Stimulated activated memory B cell treated with anti-CD40 and anti-IgM and Interleukin-4, amounts not matched to agents 10 μg/mL and 1 μg/mL and 100 μg/mL, for 72 hours (primary cell): ENCODE results near the gene CHRNE.

ENCODE experiments used
- ATAC-seq: fragments of 150-1000 bp; cut with Tn5 transposase; 2 replicates; pipeline ENCODE4 v1.10.0; 2021
- H3K27ac Mint-ChIP-seq: one replicate; pipeline ENCODE4 v1.8.0; 2022; ENCODE audit warnings: mild to moderate bottlenecking, mixed read lengths
- H3K27me3 Mint-ChIP-seq: one replicate; pipeline ENCODE4 v1.8.0; 2022; ENCODE audit warnings: mixed read lengths
- H3K36me3 Mint-ChIP-seq: one replicate; pipeline ENCODE4 v1.8.0; 2022; ENCODE audit warnings: mixed read lengths
- H3K4me1 Mint-ChIP-seq: one replicate; pipeline ENCODE4 v1.8.0; 2022; ENCODE audit warnings: mixed read lengths
- H3K4me3 Mint-ChIP-seq: one replicate; pipeline ENCODE4 v1.8.0; 2022; ENCODE audit warnings: mild to moderate bottlenecking, moderate library complexity, mixed read lengths
- H3K9me3 Mint-ChIP-seq: one replicate; pipeline ENCODE4 v1.8.0; 2022; ENCODE audit warnings: mixed read lengths

Gene CHRNE

GRCh38 chr17:4944554-4945175, 41.8 kb upstream of the CHRNE start:
- H3K4me3 Mint-ChIP-seq: peak overlapping the region; percentile 95
- peak overlapping the region; percentile 92 for H3K27ac Mint-ChIP-seq
- no peak for ATAC-seq
- no peaks in the 10 kb centered on the region for H3K9me3 Mint-ChIP-seq
- H3K36me3 Mint-ChIP-seq: peaks cover 66% of the 10 kb centered on the region
- H3K4me1 Mint-ChIP-seq: peaks cover 68% of the 10 kb centered on the region
- H3K27me3 Mint-ChIP-seq: no peaks in the 10 kb centered on the region

- ATAC-seq: no peak
- Mint-ChIP-seq H3K9me3 (no peaks in the 10 kb centered on the region), H3K36me3 (peaks cover 66% of the 10 kb centered on the region), H3K27ac (peak overlapping the region; percentile 92), H3K4me1 (peaks cover 69% of the 10 kb centered on the region), H3K27me3 (no peaks in the 10 kb centered on the region), H3K4me3 (peak overlapping the region; percentile 95)
These were observed 41.3 kb upstream of the CHRNE start for GRCh38 chr17:4944163-4944553.

- Mint-ChIP-seq H3K27me3 (no peaks in the 10 kb centered on the region), H3K4me3 (peak overlapping the region; percentile 18), H3K27ac (peak overlapping the region; percentile 92), H3K4me1 (peaks cover 75% of the 10 kb centered on the region), H3K9me3 (no peaks in the 10 kb centered on the region), H3K36me3 (peaks cover 71% of the 10 kb centered on the region)
- ATAC-seq: no peak
These were observed 40.0 kb upstream of the CHRNE start for GRCh38 chr17:4942760-4943508.

- Mint-ChIP-seq H3K9me3 (no peaks in the 10 kb centered on the region), H3K27ac (peak overlapping the region; percentile 92), H3K4me1 (peaks cover 67% of the 10 kb centered on the region), H3K36me3 (peaks cover 64% of the 10 kb centered on the region), H3K4me3 (peak overlapping the region; percentile 91), H3K27me3 (no peaks in the 10 kb centered on the region)
- no peak for ATAC-seq
These were observed 38.4 kb upstream of the CHRNE start for GRCh38 chr17:4941319-4941610.

- no peak for ATAC-seq
- Mint-ChIP-seq H3K27me3 (no peaks in the 10 kb centered on the region), H3K4me1 (peaks cover 63% of the 10 kb centered on the region), H3K9me3 (no peaks in the 10 kb centered on the region), H3K27ac (peak overlapping the region; percentile 92), H3K36me3 (peaks cover 65% of the 10 kb centered on the region), H3K4me3 (peak overlapping the region; percentile 91)
These were observed 37.8 kb upstream of the CHRNE start for GRCh38 chr17:4940555-4941318.

- Mint-ChIP-seq H3K9me3 (no peaks in the 10 kb centered on the region), H3K4me1 (peaks cover 55% of the 10 kb centered on the region), H3K27me3 (no peaks in the 10 kb centered on the region)
These were observed 37.1 kb upstream of the CHRNE start, which contains the start of the genes RNF167 and SLC25A11 for GRCh38 chr17:4939796-4940554. RNF167 (plus strand) TSS chr17:4940268; CDS start chr17:4940910, 642 bp downstream. SLC25A11 (minus strand) TSS chr17:4940046; CDS start chr17:4939910, 136 bp downstream.

GRCh38 chr17:4939546-4939795, 36.6 kb upstream of the CHRNE start:
- peak; percentile 3 for ATAC-seq
- Mint-ChIP-seq H3K4me1 (peaks cover 53% of the 10 kb centered on the region), H3K9me3 (no peaks in the 10 kb centered on the region), H3K36me3 (peaks cover 54% of the 10 kb centered on the region), H3K27ac (peak overlapping the region; percentile 92), H3K4me3 (peak overlapping the region; percentile 91), H3K27me3 (peaks cover under 1% of the 10 kb centered on the region)

More at GRCh38 chr17:4939796-4940554, 37.1 kb upstream of the CHRNE start, which contains the start of the genes RNF167 and SLC25A11:
- peak within 1 kb of the TSS; percentile 92 for H3K27ac Mint-ChIP-seq
- peak; percentile 93 for ATAC-seq
- peaks cover 59% of the 10 kb centered on the region for H3K36me3 Mint-ChIP-seq
- H3K4me3 Mint-ChIP-seq: peak within 1 kb of the TSS; percentile 91

GRCh38 chr17:4938688-4939545, 36.0 kb upstream of the CHRNE start:
- peaks cover 49% of the 10 kb centered on the region for H3K36me3 Mint-ChIP-seq
- no peak for ATAC-seq
- H3K4me1 Mint-ChIP-seq: peaks cover 53% of the 10 kb centered on the region
- H3K4me3 Mint-ChIP-seq: peak overlapping the region; percentile 91
- peak overlapping the region; percentile 92 for H3K27ac Mint-ChIP-seq
- peaks cover 7% of the 10 kb centered on the region for H3K27me3 Mint-ChIP-seq
- H3K9me3 Mint-ChIP-seq: no peaks in the 10 kb centered on the region

GRCh38 chr17:4938069-4938491, 35.2 kb upstream of the CHRNE start:
- peak overlapping the region; percentile 92 for H3K27ac Mint-ChIP-seq
- ATAC-seq: no peak
- H3K4me3 Mint-ChIP-seq: peak overlapping the region; percentile 91
- peaks cover 11% of the 10 kb centered on the region for H3K27me3 Mint-ChIP-seq
- H3K9me3 Mint-ChIP-seq: no peaks in the 10 kb centered on the region
- peaks cover 53% of the 10 kb centered on the region for H3K4me1 Mint-ChIP-seq
- H3K36me3 Mint-ChIP-seq: peaks cover 43% of the 10 kb centered on the region

GRCh38 chr17:4937553-4937952, 34.7 kb upstream of the CHRNE start:
- peaks cover 38% of the 10 kb centered on the region for H3K36me3 Mint-ChIP-seq

GRCh38 chr17:4936436-4936835, 33.5 kb upstream of the CHRNE start:
- Mint-ChIP-seq H3K4me1 (peaks cover 50% of the 10 kb centered on the region), H3K36me3 (peaks cover 37% of the 10 kb centered on the region), H3K27me3 (peaks cover 11% of the 10 kb centered on the region), H3K27ac (no peak overlapping the region), H3K9me3 (no peaks in the 10 kb centered on the region), H3K4me3 (no peak overlapping the region)
- ATAC-seq: no peak

More at GRCh38 chr17:4937553-4937952, 34.7 kb upstream of the CHRNE start:
- no peak overlapping the region for H3K4me3 Mint-ChIP-seq
- H3K4me1 Mint-ChIP-seq: peaks cover 53% of the 10 kb centered on the region
- peaks cover 11% of the 10 kb centered on the region for H3K27me3 Mint-ChIP-seq
- ATAC-seq: no peak
- no peaks in the 10 kb centered on the region for H3K9me3 Mint-ChIP-seq
- H3K27ac Mint-ChIP-seq: no peak overlapping the region

GRCh38 chr17:4935650-4936049, 32.8 kb upstream of the CHRNE start:
- Mint-ChIP-seq H3K9me3 (no peaks in the 10 kb centered on the region), H3K36me3 (peaks cover 37% of the 10 kb centered on the region), H3K27ac (no peak overlapping the region), H3K4me1 (peaks cover 51% of the 10 kb centered on the region), H3K4me3 (no peak overlapping the region), H3K27me3 (peaks cover 11% of the 10 kb centered on the region)
- no peak for ATAC-seq

GRCh38 chr17:4934173-4934979, 31.5 kb upstream of the CHRNE start:
- H3K9me3 Mint-ChIP-seq: no peaks in the 10 kb centered on the region
- no peak for ATAC-seq
- H3K4me1 Mint-ChIP-seq: peaks cover 52% of the 10 kb centered on the region
- peak overlapping the region; percentile 73 for H3K27ac Mint-ChIP-seq
- H3K4me3 Mint-ChIP-seq: peak overlapping the region; percentile 19
- H3K36me3 Mint-ChIP-seq: peaks cover 39% of the 10 kb centered on the region
- H3K27me3 Mint-ChIP-seq: peaks cover 11% of the 10 kb centered on the region
